Epithelial cell of esophagus (primary cell): Measurements from ENCODE around the gene MCIDAS.

Experiments
- DNase-seq: peaks from one replicate; pipeline ENCODE4 v3.0.0; 2010; ENCODE audit warnings: low read depth
- H3K4me3 ChIP-seq: 2 replicates; pipeline ENCODE4 v1.5.1; 2011; ENCODE audit warnings: mild to moderate bottlenecking, low read length, control low read depth
- TF ChIP-seq, protein P1 (sequence below): IDR thresholded peaks from 2 replicates; pipeline ENCODE4 v1.5.1; 2011; ENCODE audit warnings: low read depth, mild to moderate bottlenecking, low read length, control low read depth, inconsistent platforms; ENCODE audit not compliant: insufficient read depth; ENCODE audit errors: missing control alignments

The MCIDAS gene

GRCh38 chr5:55173687-55174230 is 53.4 kb downstream of the MCIDAS start:
- H3K4me3 ChIP-seq, result peak overlapping the region; percentile 42
- TF ChIP-seq, protein P1, sequence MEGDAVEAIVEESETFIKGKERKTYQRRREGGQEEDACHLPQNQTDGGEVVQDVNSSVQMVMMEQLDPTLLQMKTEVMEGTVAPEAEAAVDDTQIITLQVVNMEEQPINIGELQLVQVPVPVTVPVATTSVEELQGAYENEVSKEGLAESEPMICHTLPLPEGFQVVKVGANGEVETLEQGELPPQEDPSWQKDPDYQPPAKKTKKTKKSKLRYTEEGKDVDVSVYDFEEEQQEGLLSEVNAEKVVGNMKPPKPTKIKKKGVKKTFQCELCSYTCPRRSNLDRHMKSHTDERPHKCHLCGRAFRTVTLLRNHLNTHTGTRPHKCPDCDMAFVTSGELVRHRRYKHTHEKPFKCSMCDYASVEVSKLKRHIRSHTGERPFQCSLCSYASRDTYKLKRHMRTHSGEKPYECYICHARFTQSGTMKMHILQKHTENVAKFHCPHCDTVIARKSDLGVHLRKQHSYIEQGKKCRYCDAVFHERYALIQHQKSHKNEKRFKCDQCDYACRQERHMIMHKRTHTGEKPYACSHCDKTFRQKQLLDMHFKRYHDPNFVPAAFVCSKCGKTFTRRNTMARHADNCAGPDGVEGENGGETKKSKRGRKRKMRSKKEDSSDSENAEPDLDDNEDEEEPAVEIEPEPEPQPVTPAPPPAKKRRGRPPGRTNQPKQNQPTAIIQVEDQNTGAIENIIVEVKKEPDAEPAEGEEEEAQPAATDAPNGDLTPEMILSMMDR, result no peak
- DNase-seq, result no peak

DNA sequence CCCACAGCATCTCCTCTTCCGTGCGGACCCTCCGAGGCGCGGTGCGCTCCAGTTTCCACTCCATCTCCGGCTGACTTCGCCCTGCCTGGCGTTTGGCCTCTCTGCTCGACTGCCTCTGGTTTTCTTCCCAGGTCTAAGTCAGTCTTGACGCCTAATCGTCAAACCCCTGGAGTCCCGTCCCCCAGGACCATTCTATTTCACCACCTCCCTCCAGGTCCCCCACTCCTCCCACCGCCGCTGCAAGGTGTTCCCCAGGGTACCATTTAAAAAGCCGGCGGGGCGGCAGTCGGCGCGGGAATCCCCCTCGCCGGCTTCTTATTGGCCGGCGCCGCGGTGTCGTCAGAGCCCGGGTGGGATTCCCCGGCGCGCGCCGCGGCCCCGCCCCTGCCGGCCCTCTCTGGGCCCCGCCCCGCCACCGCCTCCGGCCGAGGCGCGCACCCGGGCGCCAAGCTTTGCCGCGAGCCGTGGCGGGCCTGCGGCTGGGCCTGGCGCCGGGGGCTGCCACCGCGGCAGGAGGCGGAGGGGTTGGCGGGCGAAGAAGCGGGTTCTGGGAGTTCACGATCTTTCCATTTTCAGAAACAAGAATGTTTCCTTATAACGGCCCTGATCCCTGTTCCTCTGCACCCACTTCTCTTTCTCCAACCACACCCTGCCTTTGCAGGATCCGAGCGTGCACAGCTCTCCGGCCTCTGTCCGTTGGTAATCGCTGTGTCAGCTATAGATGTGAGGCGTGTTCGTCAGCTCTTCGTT is 54.0 kb downstream of the MCIDAS start, which contains the start of gene CDC20B:
CDC20B (minus strand) TSS at position 241 of the 750 bp plus-strand sequence; CDS start at position 64, 177 bp downstream.
- peak within 1 kb of the TSS; percentile 58 for H3K4me3 ChIP-seq
- peak; percentile 80 for DNase-seq
- TF ChIP-seq, protein P1, result no peak

- H3K4me3 ChIP-seq, result peak overlapping the region; percentile 58
- peak; percentile 91 for DNase-seq
- TF ChIP-seq, protein P1, result peak; percentile 81
Observed at GRCh38 chr5:55172051-55172899, 54.8 kb downstream of the MCIDAS start.

DNA sequence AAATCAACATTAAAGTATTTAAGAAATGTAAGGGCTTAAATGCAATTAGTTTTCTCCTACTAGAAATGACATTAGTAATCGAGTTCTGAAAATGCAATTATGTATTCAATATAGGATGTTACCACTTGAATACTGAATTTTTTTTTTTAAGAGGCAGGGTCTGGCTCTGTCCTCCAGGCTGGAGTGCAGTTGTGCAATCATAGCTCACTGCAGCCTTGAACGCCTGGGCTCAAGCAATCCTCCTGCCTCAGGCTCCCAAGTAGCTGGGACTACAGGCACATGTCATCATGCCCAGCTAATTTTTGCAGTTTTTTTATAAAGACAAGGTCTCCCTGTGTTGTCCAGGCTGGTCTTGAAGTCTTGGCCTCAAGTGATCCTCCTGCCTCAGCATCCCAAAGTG is 55.6 kb downstream of the MCIDAS start:
- H3K4me3 ChIP-seq, result no peak overlapping the region
- DNase-seq, result no peak
- TF ChIP-seq, protein P1, result no peak
